ENCODE data around the gene PITRM1. TPM values are rescaled to one million over a fixed set of nuclear protein-coding genes. Genes with fewer than 3 reads are reported as not detected.

Gene PITRM1
- total and polyA plus RNA-seq, 2 donors (not counting 3 experiments of a cell fraction or from before 2014, with no cell fraction given) = 83.2 to 145 TPM

- intact Hi-C loops (cut with micrococcal nuclease) = no loop called here
- ChIA-PET CTCF (interaction anchor here (1.1 kb wide), 1 partner anchor 20 kb away, joined by 3 read pairs; no protein-coding TSS in a partner anchor), POLR2A (no interaction called here)
- dilution Hi-C loops (cut with MboI; ENCODE audit: extremely low pct_ligation_motif_present, low sequenced_read_pairs) = no loop called here
- H3K9me1 ChIP-seq (replicated peaks; ENCODE audit: control insufficient read depth, extremely low read depth, insufficient read depth, low read length) = no peaks in the 10 kb centered on the region
- no peak overlapping the region for H3K9ac ChIP-seq (replicated peaks; ENCODE audit: extremely low read depth, insufficient read depth, low read length)
- no peaks in the 10 kb centered on the region for H4K20me1 ChIP-seq (replicated peaks; ENCODE audit: control insufficient read depth, extremely low read depth, insufficient read depth, low read length)
- H3K79me2 ChIP-seq (ENCODE audit: control insufficient read depth, insufficient read depth, low read length) = no peaks in the 10 kb centered on the region
- H3K4me1 ChIP-seq (ENCODE audit: control insufficient read depth, extremely low read depth, insufficient read depth, low read length) = peaks cover 6% of the 10 kb centered on the region
- no peak overlapping the region for H3K4me2 ChIP-seq (ENCODE audit: insufficient read depth, low read length)
- DNase-seq (ENCODE audit: low read depth, low spot score) = no peak
- no peaks in the 10 kb centered on the region for H3K9me3 ChIP-seq (replicated peaks; ENCODE audit: control insufficient read depth, insufficient read depth, low read length)
- FAIRE-seq = no peak
- H3K27ac ChIP-seq (ENCODE audit: insufficient read depth, low read depth, low read length) = no peak overlapping the region
- BruUV-seq (replicated peaks) = no TSS peak
- no peaks in the 10 kb centered on the region for H3K27me3 ChIP-seq (ENCODE audit: control insufficient read depth in 2 of 2, insufficient read depth in 2 of 2, low read length in 2 of 2)
- no peak overlapping the region for H3K4me3 ChIP-seq (replicated peaks in 1 of 3; ENCODE audit: insufficient read depth in 1 of 3, low read depth in 1 of 3, low read length in 3 of 3)
- no peaks in the 10 kb centered on the region for H3K36me3 ChIP-seq (ENCODE audit: control insufficient read depth in 2 of 2, extremely low read depth in 1 of 2, insufficient read depth in 2 of 2, low read length in 2 of 2)
- TF ChIP-seq MAX (IDR thresholded peaks at IDR 0.05; ENCODE audit: insufficient read depth, insufficient read length) (no peak), POLR2AphosphoS5 (IDR thresholded peaks at IDR 0.05; ENCODE audit: insufficient read depth, low read depth, low read length) (no peak), MYC (IDR thresholded peaks at IDR 0.05; ENCODE audit: low read depth, low read length) (no peak), JUN (IDR thresholded peaks at IDR 0.05; ENCODE audit: borderline replicate concordance, insufficient read depth, insufficient read length, low read depth) (no peak), POLR2A (IDR thresholded peaks at IDR 0.05; ENCODE audit: low read depth, low read length) (no peak), GATA2 (IDR thresholded peaks at IDR 0.05; ENCODE audit: insufficient read depth, insufficient read length, low read depth, low read length) (no peak), FOS (IDR thresholded peaks at IDR 0.05; ENCODE audit: borderline replicate concordance, insufficient read depth, low read length) (no peak), EZH2 (IDR thresholded peaks at IDR 0.05; ENCODE audit: borderline replicate concordance, low read depth, low read length, severe bottlenecking) (no peak), CTCF (IDR thresholded peaks at IDR 0.05; ENCODE audit: extremely low read depth in 1 of 2, insufficient read depth in 1 of 2, low read depth in 1 of 2, low read length in 2 of 2) (no peak)
- H2AFZ ChIP-seq (ENCODE audit: low read depth, low read length) = no peak overlapping the region
Measured at GRCh38 chr10:3217853-3218252, 45.3 kb upstream of the PITRM1 start.

All from endothelial cell of umbilical vein (primary cell).